Nephron progenitor cell (in vitro differentiated cells): Measurements from ENCODE around the gene ZNF367.

Experiments
- DNase-seq: peaks from one replicate; pipeline ENCODE4 v3.0.0; 2021
- H3K27ac Mint-ChIP-seq: 2 replicates; pipeline ENCODE4 v1.8.0; 2021; ENCODE audit warnings: mild to moderate bottlenecking, moderate library complexity, mixed read lengths
- H3K27me3 Mint-ChIP-seq: 2 replicates; pipeline ENCODE4 v1.8.0; 2021; ENCODE audit warnings: mild to moderate bottlenecking, low read depth, mixed read lengths; ENCODE audit not compliant: poor library complexity
- H3K36me3 Mint-ChIP-seq: 2 replicates; pipeline ENCODE4 v1.8.0; 2021; ENCODE audit warnings: low read depth, mixed read lengths
- H3K4me1 Mint-ChIP-seq: 2 replicates; pipeline ENCODE4 v1.8.0; 2021; ENCODE audit warnings: mixed read lengths
- H3K4me3 Mint-ChIP-seq: 2 replicates; pipeline ENCODE4 v1.8.0; 2021; ENCODE audit warnings: mild to moderate bottlenecking, moderate library complexity, mixed read lengths
- H3K9me3 Mint-ChIP-seq: 2 replicates; pipeline ENCODE4 v1.8.0; 2021; ENCODE audit warnings: mild to moderate bottlenecking, moderate library complexity, mixed read lengths
- CTCF ChIP-seq: fragments of 200-600 bp; sonication (generic); IDR thresholded peaks from 2 replicates; pipeline ENCODE4 v1.5.0; 2021; ENCODE audit warnings: antibody characterized with exemption

Gene ZNF367

GRCh38 chr9:96423322-96423984, 5.3 kb upstream of the ZNF367 start:
- H3K36me3 Mint-ChIP-seq: no peaks in the 10 kb centered on the region
- H3K27me3 Mint-ChIP-seq: peaks cover 5% of the 10 kb centered on the region
- no peak for TF ChIP-seq CTCF
- H3K27ac Mint-ChIP-seq: peak overlapping the region; percentile 23
- peaks cover 29% of the 10 kb centered on the region for H3K4me1 Mint-ChIP-seq
- H3K9me3 Mint-ChIP-seq: no peaks in the 10 kb centered on the region
- H3K4me3 Mint-ChIP-seq: no peak overlapping the region
- DNase-seq: no peak

- no peaks in the 10 kb centered on the region for H3K9me3 Mint-ChIP-seq
- TF ChIP-seq CTCF: no peak
Measured at GRCh38 chr9:96420468-96421219, 2.5 kb upstream of the ZNF367 start.

GRCh38 chr9:96419691-96419969, 1.5 kb upstream of the ZNF367 start:
- Mint-ChIP-seq H3K4me1 (peaks cover 41% of the 10 kb centered on the region), H3K27ac (peak overlapping the region; percentile 54), H3K9me3 (no peaks in the 10 kb centered on the region), H3K4me3 (peak overlapping the region; percentile 88), H3K36me3 (no peaks in the 10 kb centered on the region), H3K27me3 (no peaks in the 10 kb centered on the region)
- no peak for TF ChIP-seq CTCF
- DNase-seq: no peak

More at GRCh38 chr9:96420468-96421219, 2.5 kb upstream of the ZNF367 start:
- Mint-ChIP-seq H3K27ac (peak overlapping the region; percentile 20), H3K4me1 (peaks cover 41% of the 10 kb centered on the region), H3K36me3 (no peaks in the 10 kb centered on the region), H3K4me3 (peak overlapping the region; percentile 88), H3K27me3 (no peaks in the 10 kb centered on the region)
- no peak for DNase-seq

GRCh38 chr9:96418920-96419690, 935 bp upstream of the ZNF367 start:
- DNase-seq: peak; percentile 70
- no peak for TF ChIP-seq CTCF
- Mint-ChIP-seq H3K27ac (peak overlapping the region; percentile 93), H3K36me3 (no peaks in the 10 kb centered on the region), H3K9me3 (no peaks in the 10 kb centered on the region), H3K27me3 (no peaks in the 10 kb centered on the region), H3K4me1 (peaks cover 41% of the 10 kb centered on the region), H3K4me3 (peak overlapping the region; percentile 88)

- peak overlapping the region; percentile 86 for H3K4me3 Mint-ChIP-seq
- no peak for DNase-seq
- H3K27ac Mint-ChIP-seq: peak overlapping the region; percentile 96
Measured at GRCh38 chr9:96417661-96418082, 498 bp downstream of the ZNF367 start.

More at GRCh38 chr9:96417661-96418082, 498 bp downstream of the ZNF367 start:
- Mint-ChIP-seq H3K4me1 (peaks cover 46% of the 10 kb centered on the region), H3K36me3 (no peaks in the 10 kb centered on the region), H3K9me3 (no peaks in the 10 kb centered on the region), H3K27me3 (no peaks in the 10 kb centered on the region)
- no peak for TF ChIP-seq CTCF
